Measurements from ENCODE around the gene TMPRSS5. TPM values are rescaled to one million over a fixed set of nuclear protein-coding genes. Genes with fewer than 3 reads are reported as not detected.

Gene TMPRSS5
- total and polyA plus RNA-seq, 10 of the 15 experiments (the other 5 are each of a cell fraction or from before 2014, with no cell fraction given) = 0.05 to 0.85 (median 0.34) TPM; not detected in 2

DNA sequence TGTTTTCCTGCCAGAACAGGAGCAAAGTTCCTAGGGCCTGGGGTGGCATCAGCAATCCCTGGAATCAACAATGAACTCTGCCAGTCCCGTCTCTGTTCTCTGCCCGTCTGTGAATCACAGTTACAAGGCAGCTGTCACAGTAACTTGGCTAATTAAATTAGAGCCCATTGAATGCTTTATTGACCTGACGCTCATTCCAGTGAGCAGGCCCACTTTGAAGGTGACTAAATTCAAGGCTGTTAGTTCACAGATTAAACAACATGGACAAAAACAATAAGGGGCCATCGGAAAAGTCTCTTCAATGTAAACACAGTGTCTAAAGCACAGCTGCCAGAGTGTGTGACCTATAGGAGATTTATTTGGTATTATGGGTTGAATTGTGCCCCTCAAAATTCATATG, 17.7 kb upstream of the TMPRSS5 start:
- no peak for ATAC-seq
- RAD21 ChIA-PET (ENCODE audit: unreplicated experiment) = no interaction called here
- 98% methylated on average over 4 of the region's 4 CpGs for WGBS (ENCODE audit: insufficient coverage, insufficient replicate concordance, low lambda C conversion rate, missing lambda C conversion rate)
- H3K9me3 ChIP-seq (replicated peaks; ENCODE audit: control insufficient read depth, insufficient read depth, low read length) = no peaks in the 10 kb centered on the region
- H3K27me3 ChIP-seq (replicated peaks in 1 of 2; ENCODE audit: control insufficient read depth in 2 of 2, insufficient read depth in 2 of 2, low read length in 1 of 2) = no peaks in the 10 kb centered on the region
- no peak overlapping the region for H3K4me2 ChIP-seq (ENCODE audit: control insufficient read depth, insufficient read depth)
- no peaks in the 10 kb centered on the region for H3K79me2 ChIP-seq (ENCODE audit: control insufficient read depth, insufficient read depth, low read length)
- no peak overlapping the region for H3K4me3 ChIP-seq
- H2AFZ ChIP-seq (ENCODE audit: control insufficient read depth, low read depth, low read length) = no peak overlapping the region
- intact Hi-C loops (cut with micrococcal nuclease; ENCODE audit: unreplicated experiment) = no loop called here
- POLR2A ChIA-PET = no interaction called here
- no peaks in the 10 kb centered on the region for H3K4me1 ChIP-seq (ENCODE audit: control insufficient read depth, insufficient read depth, low read length)
- BruUV-seq (replicated peaks) = no TSS peak
- H3K27ac ChIP-seq (ENCODE audit: control insufficient read depth, insufficient read depth) = no peak overlapping the region
- SMC1A ChIA-PET (ENCODE audit: uncharacterized antibody, unreplicated experiment) = no interaction called here
- CTCF ChIA-PET = no interaction called here
- FAIRE-seq = no peak
- no peaks in the 10 kb centered on the region for H3K36me3 ChIP-seq (ENCODE audit: control insufficient read depth in 2 of 2, insufficient read depth in 2 of 2, low read length in 1 of 2)
- in situ Hi-C loops (cut with MboI) = no loop called here
- no peak for DNase-seq (ENCODE audit: low read depth, low spot score)
- no peak for TF ChIP-seq HCFC1 (IDR thresholded peaks at IDR 0.05; ENCODE audit: low read length)
- TF ChIP-seq ZNF622 (IDR thresholded peaks at IDR 0.05) = no peak
- no peak for TF ChIP-seq CHD1 (IDR thresholded peaks at IDR 0.05; ENCODE audit: low read depth, low read length)
- no peak for TF ChIP-seq ZSCAN29 (IDR thresholded peaks at IDR 0.05)
- TF ChIP-seq BACH1 (IDR thresholded peaks at IDR 0.05; ENCODE audit: borderline replicate concordance) = no peak
- TF ChIP-seq, protein P1, sequence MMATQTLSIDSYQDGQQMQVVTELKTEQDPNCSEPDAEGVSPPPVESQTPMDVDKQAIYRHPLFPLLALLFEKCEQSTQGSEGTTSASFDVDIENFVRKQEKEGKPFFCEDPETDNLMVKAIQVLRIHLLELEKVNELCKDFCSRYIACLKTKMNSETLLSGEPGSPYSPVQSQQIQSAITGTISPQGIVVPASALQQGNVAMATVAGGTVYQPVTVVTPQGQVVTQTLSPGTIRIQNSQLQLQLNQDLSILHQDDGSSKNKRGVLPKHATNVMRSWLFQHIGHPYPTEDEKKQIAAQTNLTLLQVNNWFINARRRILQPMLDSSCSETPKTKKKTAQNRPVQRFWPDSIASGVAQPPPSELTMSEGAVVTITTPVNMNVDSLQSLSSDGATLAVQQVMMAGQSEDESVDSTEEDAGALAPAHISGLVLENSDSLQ (IDR thresholded peaks at IDR 0.05) = no peak
- TF ChIP-seq YY1 (IDR thresholded peaks at IDR 0.05; ENCODE audit: low read depth, low read length) = no peak
- no peak for TF ChIP-seq MEF2A (IDR thresholded peaks at IDR 0.05; ENCODE audit: insufficient read depth, low read depth, low read length)
- TF ChIP-seq CHD2 (IDR thresholded peaks at IDR 0.05; ENCODE audit: borderline replicate concordance, low read depth, low read length) = no peak
- TF ChIP-seq KDM1A (IDR thresholded peaks at IDR 0.05; ENCODE audit: borderline replicate concordance) = no peak
- H4K20me1 ChIP-seq (ENCODE audit: control insufficient read depth, insufficient read depth) = no peaks in the 10 kb centered on the region
- no peak overlapping the region for H3K9ac ChIP-seq (ENCODE audit: control insufficient read depth, insufficient read depth, low read length)

Measured in GM12878 (cell line).